EH (cell line): Measurements from ENCODE around the gene SULT1A1.
"Not testable (repeated sequence)": the region's sequence is repeated elsewhere in the genome, so short reads cannot be mapped to it uniquely, and the experiment has no call there.

Experiments used
- DNase-seq: peaks from one replicate; pipeline ENCODE4 v3.0.0-alpha.2; 2015; ENCODE audit warnings: low read depth

SULT1A1 gene

DNA sequence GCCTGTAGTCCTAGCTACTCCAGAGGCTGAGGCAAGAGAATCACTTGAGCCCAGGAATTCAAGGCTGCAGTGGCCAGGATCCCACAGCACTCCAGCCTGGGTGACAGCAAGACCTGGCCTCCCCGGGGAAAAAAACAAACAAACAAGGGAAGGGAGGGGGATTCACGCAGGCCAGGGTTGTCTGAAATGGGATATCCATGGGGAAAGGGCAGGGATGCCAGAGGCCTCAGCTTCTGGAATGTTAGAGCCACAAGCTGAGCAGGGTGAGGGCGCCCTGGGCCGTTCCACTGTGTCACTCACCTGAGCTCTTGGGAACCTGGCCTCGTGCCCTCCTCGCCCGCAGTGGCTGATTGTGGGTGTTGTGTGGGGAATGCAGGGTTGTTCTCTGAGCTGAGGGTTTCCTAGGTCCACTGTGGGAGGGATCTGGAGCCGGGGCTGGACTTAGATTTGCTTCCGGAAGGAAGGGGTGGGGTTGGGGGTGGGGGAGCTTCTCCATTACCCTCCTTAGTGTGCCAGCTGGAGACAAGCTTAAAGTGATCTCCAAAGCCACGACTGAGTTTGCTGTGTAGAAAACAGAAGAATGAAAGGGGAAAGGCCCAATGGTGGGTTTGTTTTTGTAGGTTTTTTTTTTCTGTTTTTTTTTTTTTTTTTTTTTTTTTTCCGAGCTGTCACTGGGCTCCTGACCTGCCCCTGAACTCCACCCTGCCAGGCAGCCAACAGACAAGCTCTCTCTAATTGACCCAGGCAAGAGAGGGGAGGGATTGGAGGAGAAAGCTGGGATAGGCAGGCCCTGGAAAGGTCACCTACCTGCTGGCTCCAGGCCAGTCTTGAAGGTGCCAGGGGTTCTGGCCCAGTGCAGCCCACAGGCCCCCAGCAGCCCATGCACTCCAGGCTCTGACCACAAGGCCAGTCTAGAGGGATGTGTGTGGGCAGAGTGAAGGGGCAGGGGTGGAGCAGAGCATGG is at the start of gene SULT1A1:
SULT1A1 (minus strand) TSS at position 414 of the 964 bp plus-strand sequence. CDS start 1,189 bp downstream, outside the sequence.
- DNase-seq: no peak

DNA sequence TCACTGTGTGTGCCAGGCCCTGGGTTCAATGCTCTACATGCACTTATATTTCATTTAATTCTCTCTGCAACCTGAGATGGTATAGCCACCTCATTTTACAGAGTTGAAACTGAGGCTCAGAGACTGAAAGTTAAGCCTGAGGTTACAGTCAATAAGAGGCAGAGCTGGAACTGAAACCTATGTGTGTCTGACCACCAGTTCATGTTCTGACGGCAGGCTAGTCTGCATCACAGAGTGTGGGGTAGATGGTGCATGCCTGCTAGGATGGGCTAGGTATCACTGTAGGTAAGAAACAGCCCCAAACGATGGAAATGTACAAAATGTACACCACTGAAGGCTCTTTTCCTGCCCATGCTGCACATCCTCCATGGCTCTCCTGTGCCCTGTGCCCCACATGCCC is 30.1 kb upstream of the SULT1A1 start:
- not testable (repeated sequence) for DNase-seq

DNA sequence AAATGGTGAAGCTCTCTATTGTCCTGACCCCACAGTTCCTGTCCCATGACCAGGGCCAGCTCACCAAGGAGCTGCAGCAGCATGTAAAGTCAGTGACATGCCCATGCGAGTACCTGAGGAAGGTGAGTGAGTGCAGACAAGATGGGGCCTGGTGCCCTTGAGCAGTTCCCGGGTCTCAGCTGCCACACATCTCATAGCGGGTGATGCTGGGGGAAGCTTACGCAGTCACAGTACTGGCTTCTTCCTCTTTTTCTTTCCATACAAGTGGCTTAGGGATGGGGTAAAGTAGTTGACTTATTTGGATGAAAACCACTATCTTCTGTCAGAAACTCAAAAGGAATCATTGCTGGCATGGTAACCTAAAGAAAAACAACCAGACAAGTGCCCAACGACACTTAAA is 28.5 kb upstream of the SULT1A1 start:
- not testable (repeated sequence) for DNase-seq

DNA sequence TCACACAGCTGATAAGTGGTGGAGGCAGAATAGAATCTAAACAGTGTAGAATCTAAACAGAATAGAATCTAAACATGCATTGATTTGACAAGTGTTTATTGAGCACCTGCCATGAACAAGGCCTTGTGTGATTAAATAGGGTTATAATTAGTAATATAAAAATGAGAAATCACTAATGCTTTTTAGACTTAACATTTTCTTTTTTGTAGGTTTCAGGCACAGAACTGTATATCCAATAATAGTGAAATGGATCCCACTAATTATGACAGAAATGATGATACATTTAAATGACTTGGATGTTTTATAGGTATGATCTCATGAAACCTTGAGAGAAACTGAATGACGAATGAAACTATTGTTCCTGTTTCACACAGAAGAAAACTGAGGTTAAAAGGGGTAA is 27.9 kb upstream of the SULT1A1 start, which contains the start of gene NPIPB8:
NPIPB8 (plus strand) TSS at position 301 of the 400 bp plus-strand sequence. CDS start 296 bp downstream, outside the sequence.
- DNase-seq: not testable (repeated sequence)

DNA sequence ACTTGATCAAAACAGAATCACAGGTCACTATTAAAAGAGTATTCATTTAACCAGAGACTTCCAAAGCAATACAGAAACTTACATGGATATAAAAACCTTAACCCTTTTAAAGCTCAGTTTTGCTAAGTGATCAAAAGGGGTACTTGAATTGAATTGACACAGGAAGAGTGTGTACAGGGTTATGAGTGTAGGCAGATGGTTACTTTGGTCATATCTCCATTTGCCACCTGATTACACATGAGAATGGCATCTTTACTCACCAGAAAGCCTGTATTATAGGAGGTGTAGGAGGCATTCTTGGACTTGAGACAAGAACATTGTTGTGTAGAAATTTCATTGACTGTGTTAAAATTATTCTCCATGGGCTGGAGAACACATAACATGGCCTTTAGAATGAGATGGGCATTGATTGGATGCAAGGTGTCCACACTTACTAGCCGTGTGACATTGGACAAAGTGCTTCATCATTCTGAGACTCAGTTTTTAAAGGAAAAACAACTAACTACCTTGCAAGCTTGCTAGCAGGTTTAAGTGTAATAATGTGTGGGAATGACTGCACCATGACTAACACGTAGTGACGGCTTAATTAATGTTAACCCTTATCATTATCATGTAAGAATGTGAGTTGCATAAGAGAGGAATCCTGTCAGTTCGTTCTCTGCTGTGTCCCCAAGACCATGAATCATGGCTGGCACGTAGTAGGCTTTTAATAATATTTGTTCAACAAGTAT is 26.4 kb upstream of the SULT1A1 start:
- DNase-seq: peak; percentile 72

DNA sequence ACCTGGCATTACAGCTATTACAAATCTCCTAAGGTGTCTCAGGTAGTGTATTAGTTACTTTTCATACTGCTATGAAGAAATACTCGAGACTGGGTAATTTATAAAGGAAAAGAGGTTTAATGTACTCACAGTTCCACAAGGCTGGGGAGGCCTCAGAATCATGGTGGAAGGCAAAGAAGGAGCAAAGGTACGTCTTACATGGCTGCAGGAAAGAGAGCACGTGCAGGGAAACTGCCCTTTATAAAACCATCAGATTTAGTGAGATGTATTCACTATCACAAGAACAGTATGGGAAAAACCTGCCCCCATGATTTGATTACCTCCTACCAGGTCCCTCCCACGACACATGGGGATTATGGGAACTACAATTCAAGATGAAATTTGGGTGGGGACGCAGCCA is 21.1 kb upstream of the SULT1A1 start:
- DNase-seq: not testable (repeated sequence)

DNA sequence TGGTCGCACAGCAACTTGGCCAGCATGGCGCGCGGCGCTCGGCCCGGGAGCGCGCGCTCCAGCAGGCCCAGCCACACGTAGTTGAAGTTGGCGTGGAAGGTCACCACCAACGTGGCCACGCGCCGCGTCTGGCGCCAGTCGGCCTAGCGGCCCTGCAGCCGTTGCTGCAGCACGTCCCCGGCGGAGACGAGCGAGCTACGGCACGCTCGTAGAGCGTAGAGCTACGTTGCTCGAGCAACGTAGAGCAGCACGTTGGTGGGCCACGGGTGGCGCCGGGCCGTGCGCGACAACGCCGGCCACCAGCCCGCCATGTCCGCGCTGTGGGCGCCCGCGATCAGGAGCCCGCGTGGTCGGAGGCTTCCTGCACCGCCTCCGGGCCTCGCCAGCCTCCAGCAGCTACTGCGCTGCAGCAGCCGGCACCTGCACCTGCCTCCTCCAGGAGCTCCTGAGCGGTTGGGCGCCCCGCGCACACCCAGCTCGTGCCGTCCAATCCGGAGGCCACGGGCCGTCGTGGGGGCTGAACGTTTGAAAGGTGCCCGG is 13.4 kb upstream of the SULT1A1 start:
- DNase-seq: no peak

DNA sequence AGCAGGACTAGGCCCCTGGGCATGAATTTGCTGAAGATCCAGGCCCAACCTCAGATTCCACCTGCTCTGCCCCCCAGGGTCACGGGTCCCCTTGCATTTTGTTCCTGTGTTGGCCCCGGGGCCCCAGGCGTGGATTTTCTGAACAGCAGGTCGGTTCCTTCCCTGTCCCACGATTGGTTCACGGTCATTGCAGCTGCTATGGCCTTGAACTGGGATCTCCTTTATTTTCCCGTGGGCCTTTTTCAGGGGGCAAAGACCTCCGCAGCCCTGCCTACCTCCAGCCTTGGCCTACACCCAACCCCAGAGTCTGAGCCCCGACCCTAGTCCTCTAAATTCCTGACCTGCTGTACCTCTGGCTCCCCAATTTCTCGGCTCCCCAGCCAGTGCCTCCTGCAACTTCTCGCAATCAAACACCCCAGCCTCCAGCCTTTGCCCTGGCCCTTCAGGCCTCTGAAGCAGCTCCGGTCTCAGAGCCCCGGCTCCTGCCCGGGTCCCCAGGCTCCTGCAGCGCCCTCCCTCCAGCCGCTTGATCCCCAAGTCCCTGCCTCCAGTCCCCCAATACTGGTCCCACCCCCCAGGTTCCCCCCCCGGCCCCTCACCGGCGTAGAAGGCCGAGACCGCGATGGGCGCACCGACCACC is 12.8 kb upstream of the SULT1A1 start:
- not testable (repeated sequence) for DNase-seq

DNA sequence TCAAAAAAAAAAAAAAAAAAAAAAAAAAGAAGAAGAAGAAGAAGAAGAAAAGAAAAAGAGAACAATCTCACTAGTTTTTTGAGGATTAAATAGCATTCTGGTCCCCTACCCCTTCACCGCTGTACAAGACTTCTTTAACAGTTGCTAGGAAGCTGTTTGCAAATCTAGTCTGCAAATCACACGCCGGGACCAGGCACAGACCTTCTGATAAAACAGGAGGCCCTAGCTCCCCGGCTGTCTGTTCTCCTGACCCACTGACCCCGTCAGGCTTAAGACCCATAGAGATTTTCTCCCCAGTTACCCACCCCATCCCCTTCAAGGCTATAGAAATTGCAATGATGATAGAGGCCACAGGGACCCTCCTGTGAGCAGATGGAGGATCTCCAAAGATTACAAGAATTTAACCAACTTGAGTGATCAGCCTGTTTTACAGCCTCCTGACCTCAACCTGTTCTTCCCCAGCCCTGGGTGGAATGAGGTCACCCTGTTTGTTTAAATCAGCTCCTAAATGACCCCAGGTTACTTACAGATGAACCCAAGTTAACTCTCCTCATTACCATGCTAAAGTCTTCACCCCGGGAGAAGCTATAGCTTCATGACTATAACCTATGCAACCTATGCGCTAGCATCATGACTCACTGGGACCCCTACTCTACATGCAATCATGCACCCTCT is 11.8 kb upstream of the SULT1A1 start:
- no peak for DNase-seq

DNA sequence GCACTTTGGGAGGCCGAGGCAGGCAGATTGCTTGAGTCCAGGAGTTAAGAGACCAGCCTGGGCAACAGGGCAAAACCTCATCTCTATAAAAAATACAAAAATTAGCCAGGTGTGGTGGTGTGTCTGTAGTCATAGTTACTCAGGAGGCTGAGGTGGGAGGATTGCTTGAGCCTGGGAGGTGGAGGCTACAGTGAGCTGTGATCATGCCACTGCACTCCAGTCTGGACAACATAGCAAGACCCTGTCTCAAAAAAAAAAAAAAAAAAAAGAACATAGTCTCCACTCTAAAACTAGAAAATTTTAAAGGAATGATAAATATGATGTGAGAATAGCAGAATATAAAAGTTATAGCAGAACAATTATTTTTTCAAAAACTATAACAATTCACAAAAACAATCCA is 10.5 kb upstream of the SULT1A1 start:
- not testable (repeated sequence) for DNase-seq

DNA sequence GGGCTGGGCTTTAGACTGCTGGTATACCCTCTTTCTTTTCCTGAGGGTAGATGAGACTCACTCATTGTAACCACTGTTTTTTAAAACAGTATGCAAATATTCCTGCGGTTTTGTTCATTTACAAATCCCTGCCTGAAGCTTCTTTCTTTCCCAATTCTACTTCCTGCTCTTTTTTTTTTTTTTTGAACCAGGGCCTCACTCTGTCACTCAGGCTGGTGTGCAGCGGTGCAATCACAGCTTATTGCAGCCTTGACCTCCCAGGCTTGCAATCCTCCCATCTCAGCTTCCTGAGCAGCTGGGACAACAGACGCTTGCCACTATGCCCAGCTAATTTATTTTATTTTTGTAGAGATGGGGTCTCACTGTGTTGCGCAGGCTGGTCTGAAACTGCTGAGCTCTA is 8.0 kb upstream of the SULT1A1 start:
- peak; percentile 11 for DNase-seq

DNA sequence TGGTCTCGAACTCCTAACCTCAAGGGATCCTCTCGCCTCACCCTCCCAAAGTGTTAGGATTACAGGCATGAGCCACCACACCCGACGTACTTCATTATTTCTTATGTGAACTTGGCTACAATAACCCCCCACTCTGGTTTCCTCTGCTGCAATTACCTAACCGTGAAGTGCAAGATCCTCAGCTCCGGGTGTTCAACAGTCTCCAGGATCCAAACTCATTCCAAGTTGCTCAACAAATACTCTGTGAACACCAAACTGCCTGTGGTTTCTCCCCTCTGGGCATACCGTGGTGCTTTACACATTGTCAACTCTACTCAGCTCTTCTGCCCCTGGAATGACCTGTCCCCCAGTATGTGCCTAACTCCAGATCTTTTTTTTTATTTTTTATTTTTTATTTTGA is 6.8 kb upstream of the SULT1A1 start:
- no peak for DNase-seq

DNA sequence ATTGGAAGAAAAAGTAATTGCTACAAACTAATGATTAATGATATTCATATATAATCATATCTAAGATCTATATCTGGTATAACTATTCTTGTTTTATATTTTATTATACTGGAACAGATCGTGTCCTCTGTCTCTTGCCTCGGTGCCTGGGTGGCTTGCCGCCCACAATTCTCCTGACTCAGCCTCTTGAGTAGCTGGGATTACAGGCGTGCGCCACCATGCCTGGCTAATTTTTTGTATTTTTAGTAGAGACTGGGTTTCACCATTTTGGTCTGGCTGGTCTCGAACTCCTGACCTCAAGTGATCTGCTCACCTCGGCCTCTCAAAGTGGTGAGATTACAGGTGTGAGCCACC is 6.4 kb upstream of the SULT1A1 start:
- not testable (repeated sequence) for DNase-seq

DNA sequence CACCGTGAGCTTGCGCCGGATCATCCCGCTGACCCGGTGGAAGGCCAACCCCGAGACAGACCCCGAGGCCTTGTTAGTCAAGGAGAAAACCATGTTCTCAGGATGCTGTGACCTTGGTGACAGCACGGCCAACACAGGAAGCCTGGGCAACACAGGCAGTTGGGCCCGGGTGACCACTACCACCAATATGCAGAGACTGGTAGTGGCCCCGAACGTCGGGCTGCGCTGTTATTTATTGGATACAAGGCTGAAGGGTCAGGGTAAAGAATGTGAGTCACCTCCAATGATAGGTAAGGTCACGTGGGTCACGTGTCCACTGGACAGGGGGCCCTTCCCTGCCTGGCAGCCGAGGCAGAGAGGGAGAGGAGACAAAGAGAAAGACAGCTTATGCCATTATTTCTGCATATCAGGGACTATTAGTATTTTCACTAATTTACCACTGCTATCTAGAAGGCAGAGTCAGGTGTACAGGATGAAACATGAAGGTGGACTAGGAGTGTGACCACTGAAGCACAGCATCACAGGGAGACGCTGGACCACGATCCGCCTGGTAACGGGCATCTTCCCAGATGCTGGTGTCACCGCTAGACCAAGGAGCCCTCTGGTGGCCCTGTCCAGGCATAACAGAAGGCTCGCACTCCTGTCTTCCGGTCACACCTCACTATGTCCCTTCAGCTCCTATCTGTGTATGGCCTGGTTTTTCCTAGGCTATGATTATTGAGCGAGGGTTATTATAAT is 5.8 kb upstream of the SULT1A1 start:
- DNase-seq: peak; percentile 58

DNA sequence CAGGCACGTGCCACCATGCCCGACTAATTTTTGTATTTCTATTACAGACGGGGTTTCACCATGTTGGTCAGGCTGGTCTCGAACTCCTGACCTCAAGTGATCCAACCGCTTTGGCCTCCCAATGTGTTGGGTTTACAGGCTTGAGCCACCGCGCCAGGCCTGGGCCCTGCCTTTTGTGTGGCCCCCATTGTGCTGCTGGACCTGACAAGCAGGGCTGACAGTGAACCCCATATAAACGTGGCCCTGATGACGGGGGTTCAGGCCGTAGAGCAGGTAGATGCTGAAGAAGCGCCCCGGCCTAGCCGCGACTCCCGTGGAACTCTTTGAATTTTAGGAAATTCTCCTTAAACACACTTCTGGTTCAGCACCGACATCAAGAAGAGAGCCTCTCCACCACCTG is 4.7 kb upstream of the SULT1A1 start:
- DNase-seq: not testable (repeated sequence)

DNA sequence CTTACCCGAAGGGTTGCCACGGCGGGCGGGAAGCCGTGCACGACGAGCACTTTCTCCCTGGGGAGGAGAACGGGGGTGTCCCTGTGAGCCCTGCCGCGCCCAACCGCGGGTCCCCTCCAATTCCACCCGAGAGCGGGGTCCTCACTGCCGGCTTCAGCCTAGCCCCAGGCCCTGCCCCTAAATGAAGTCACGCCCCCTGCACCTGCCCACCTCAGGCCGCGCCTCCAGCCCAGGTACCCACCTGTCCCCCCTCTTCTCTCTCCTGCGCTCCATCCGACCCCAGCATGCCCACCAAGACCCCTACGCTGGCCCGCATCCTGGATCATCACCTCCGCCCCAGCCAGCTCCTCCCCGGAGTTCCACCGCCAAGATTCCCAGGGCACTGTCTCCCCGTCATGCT is 4.1 kb upstream of the SULT1A1 start:
- DNase-seq: not testable (repeated sequence)

DNA sequence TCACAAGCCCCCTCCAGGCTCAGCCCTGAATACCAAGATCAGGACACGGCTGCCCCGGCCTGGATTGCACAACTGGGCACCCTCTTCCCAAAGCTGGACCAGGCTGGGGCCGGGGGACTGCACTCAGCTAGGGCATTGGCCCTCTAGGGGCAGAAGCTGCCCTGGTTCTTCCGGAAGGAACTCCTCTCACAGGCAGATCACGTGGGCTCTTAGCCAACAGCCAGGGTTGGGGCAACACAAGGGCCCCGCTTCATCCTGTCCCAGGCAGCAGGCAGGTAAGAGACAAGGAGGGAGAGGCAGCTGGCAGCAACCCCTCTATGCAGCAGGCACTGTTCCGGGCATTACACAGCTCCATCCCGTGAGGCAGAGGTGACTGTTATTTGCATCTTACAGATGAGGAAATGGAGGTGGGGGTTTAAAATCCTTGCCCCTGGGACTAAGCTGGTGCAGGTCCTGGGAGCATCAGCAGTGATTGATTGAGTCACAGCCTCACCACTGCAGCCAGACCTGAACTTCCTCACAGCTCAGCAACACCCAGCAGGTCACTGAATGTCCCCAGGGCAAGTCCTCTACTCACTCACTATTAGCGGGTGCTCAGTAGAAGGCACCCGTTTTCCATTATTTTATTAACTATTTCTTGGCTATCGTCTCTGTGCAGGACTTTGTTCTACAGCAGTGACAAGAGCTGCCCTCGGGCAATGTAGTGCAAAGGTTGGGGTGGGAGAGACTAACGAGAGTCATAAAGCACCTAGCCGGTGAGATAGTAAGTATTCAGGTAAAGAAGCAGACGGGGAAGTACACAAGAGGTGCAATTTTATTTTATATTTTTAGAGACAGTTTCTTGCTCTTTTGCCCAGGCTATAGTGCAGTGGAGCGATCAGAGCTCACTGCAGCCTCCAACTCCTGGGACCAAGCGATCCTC is 2.8 kb upstream of the SULT1A1 start:
- not testable (repeated sequence) for DNase-seq

DNA sequence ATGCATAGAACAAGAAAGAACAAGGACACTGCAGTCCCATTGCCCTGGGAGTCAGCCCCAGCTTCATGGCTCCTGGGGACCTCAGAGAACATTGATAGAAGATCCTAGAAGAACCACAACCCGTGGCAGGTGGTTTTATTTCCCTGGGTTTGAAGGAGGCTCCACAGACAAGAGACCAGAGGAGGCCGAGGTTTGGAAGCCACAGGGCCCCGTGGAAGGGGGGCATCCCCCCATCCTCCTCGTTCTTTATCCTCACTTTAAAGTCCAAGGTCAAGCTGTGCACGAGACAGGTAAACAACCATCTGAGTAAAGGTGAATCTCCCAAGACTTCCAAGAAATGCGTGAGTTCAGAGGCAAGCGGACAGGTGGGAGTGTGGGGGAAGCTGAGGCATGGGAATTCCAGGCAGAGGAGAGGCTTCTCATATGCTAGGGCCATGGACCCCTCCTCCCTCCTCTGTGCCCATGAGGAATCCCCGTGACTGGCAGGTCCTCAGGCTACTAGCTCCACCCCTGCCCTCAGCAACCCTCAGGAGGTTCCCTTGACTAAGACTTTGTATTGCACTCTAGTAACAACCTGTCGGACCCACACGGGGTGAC is 849 bp upstream of the SULT1A1 start:
- DNase-seq: no peak

DNA sequence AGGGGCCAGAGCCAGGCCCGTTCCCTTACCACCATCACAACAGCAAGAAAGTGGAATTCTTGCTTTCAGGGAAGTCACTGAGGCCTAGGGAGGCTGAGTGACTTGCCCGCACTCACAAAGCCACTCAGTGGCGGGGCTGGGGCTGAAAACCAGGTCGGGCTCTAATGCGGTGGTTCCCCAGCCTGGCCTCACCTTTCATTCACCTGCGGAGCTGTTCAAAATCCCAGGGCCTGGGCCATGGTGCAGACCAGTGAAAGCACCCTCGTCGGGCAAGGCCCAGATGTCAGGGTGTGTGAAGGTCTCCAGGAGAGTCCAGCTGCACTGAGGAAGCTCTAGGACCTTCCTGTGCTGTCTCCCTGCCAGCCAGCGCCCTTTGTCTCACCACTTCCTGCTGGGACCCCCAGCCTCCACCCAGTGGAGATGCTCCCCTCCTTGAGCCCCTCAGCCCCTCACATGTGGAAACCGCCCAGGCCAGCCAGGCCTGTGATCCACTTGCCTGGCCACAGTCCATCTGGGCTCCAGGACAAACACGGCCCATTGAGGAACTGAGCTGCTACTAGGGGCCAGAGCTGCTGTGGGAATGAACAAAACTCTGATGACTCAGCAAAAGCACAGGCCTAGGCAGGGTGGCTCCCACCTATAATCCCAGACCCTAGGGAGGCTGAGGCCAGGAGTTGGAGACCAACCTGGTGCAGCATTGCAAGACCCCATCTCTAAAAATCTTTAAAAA is 812 bp downstream of the SULT1A1 start:
- not testable (repeated sequence) for DNase-seq
